BLaER1 treated with 17β-estradiol and CSF1 and Interleukin-3, amounts not matched to agents 10 nM and 100 nM (cell line): Measurements from ENCODE around the gene RANGAP1.

ENCODE experiments used
- H3K27ac ChIP-seq, 11 experiments: shearing (Covaris generic); formaldehyde crosslinking; 2 replicates each; pipeline ENCODE4 v1.8.1; 2022
- H3K27me3 ChIP-seq, 11 experiments: shearing (Covaris generic); formaldehyde crosslinking; 2 replicates each; pipeline ENCODE4 v1.8.1; 2022
- H3K36me3 ChIP-seq, 11 experiments: shearing (Covaris generic); formaldehyde crosslinking; 2 replicates each; pipeline ENCODE4 v1.8.1; 2022
- H3K4me1 ChIP-seq, 10 experiments: shearing (Covaris generic); formaldehyde crosslinking; 2 replicates each; pipeline ENCODE4 v1.8.1; 2022
- H3K4me2 ChIP-seq, 11 experiments: shearing (Covaris generic); formaldehyde crosslinking; 2 replicates each; pipeline ENCODE4 v1.8.1; 2022
- H3K4me3 ChIP-seq, 10 experiments: shearing (Covaris generic); formaldehyde crosslinking; 2 replicates each; pipeline ENCODE4 v1.8.1; 2022
- H3K9ac ChIP-seq, 11 experiments: shearing (Covaris generic); formaldehyde crosslinking; 2 replicates each; pipeline ENCODE4 v1.8.1; 2022
- H3K9me3 ChIP-seq, 11 experiments: shearing (Covaris generic); formaldehyde crosslinking; replicated peaks in 1 of 11; 2 replicates each; pipeline ENCODE4 v1.8.1; 2022
- H4K20me1 ChIP-seq, 11 experiments: shearing (Covaris generic); formaldehyde crosslinking; 2 replicates each; pipeline ENCODE4 v1.8.1; 2022
- Cebpa-rat ChIP-seq, 11 experiments: shearing (Covaris generic); IDR thresholded peaks; 2 replicates each; pipeline ENCODE4 v1.8.1; 2022

The RANGAP1 gene

GRCh38 chr22:41290262-41291221, 4.6 kb upstream of the RANGAP1 start:
- no peak for TF ChIP-seq Cebpa-rat (IDR thresholded peaks at IDR 0.05)
- no peak overlapping the region for H3K4me3 ChIP-seq
- peaks cover 0 to 10% (median 4%) of the 10 kb centered on the region in 11 experiments; a peak in 11 of 22 replicates for H3K9me3 ChIP-seq
- no peak overlapping the region for H3K9ac ChIP-seq
- peaks cover 16 to 25% (median 22%) of the 10 kb centered on the region in 10 experiments for H3K4me1 ChIP-seq
- H3K27ac ChIP-seq = no peak overlapping the region
- H3K27me3 ChIP-seq = no peaks in the 10 kb centered on the region
- H3K36me3 ChIP-seq = no peaks in the 10 kb centered on the region
- peaks cover 0 to 3% (median 0%) of the 10 kb centered on the region in 11 experiments; a peak in 3 of 22 replicates for H4K20me1 ChIP-seq
- H3K4me2 ChIP-seq = no peak overlapping the region

DNA sequence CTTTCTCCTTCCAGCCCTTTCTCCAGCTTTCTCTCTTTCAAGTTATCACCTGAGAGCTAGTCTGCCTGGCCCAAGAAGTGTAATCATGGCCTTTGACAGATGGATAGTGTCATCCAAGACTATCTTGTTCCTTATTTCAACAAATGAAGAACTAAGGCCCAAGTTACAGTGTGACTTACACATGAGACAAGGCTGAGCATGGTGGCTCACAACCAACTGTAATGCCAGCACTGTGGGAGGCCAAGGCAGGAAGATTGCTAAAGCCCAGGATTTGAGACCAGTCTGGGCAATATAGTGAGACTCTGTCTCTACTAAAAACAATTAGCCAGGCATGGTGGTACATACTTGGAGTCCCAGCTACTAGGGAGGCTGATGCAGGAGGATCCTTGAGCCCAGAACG, 3.7 kb upstream of the RANGAP1 start:
- Histone ChIP-seq H3K27me3 (no peaks in the 10 kb centered on the region), H3K4me3 (no peak overlapping the region), H3K27ac (no peak overlapping the region), H3K4me2 (peak overlapping the region in 1 of 11 experiments; percentile 50; a peak in 1 of 22 replicates), H3K4me1 (peaks cover 22 to 33% (median 28%) of the 10 kb centered on the region in 10 experiments), H4K20me1 (peaks cover 0 to 11% (median 5%) of the 10 kb centered on the region in 11 experiments; a peak in 13 of 22 replicates), H3K9me3 (peaks cover 0 to 10% (median 4%) of the 10 kb centered on the region in 11 experiments; a peak in 11 of 22 replicates), H3K36me3 (peaks cover 1 to 4% (median 3%) of the 10 kb centered on the region in 11 experiments; a peak in 16 of 22 replicates), H3K9ac (no peak overlapping the region)
- TF ChIP-seq Cebpa-rat (IDR thresholded peaks at IDR 0.05) = no peak

DNA sequence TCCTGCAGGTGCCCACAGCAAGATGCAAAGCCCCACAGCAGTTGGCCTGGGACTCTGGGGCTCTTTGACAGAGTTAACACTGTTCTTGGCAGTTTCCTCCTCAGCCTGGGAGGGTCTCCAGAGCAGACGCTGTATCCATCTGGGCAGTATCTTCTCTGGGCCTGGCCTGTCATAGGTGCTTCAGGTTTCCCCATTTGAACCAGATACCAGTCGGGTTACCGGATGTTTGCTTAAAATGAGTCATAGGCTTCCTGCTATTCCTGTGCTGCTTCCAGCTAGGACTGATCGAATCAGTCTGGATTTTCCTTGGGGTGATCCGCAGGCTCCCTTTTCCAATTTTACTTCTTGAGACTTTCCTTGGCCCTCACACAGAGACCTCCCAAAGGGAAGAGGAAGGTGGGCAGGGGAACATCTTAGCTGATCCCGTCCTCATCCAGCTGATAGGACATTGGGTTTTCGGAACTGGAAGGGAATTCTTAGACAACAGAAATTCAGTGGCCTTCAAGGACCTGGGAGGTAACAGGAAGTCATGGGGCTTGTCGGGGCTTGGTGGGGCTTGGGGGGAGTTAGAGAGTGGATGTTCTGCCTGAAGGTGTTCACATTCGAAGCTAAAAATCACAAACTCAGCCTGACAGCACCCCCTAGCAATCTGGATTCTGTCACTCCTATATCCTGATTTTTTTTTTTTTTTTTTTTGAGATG, 2.4 kb upstream of the RANGAP1 start:
- Histone ChIP-seq H3K4me3 (no peak overlapping the region), H3K9me3 (peaks cover 0 to 3% (median 0%) of the 10 kb centered on the region in 11 experiments; a peak in 1 of 22 replicates), H4K20me1 (peaks cover 0 to 24% (median 17%) of the 10 kb centered on the region in 11 experiments; a peak in 17 of 22 replicates), H3K4me2 (peak overlapping the region in 9 of 11 experiments; percentile 67 to 83 (median 72); a peak in 16 of 22 replicates), H3K27me3 (no peaks in the 10 kb centered on the region), H3K9ac (peak overlapping the region in 5 of 11 experiments; percentile 10 to 91 (median 14); a peak in 4 of 22 replicates), H3K36me3 (peaks cover 11 to 16% (median 16%) of the 10 kb centered on the region in 11 experiments; a peak in 20 of 22 replicates), H3K4me1 (peaks cover 29 to 43% (median 37%) of the 10 kb centered on the region in 10 experiments), H3K27ac (peak overlapping the region in 9 of 11 experiments; percentile 43 to 93 (median 89); a peak in 16 of 22 replicates)
- TF ChIP-seq Cebpa-rat (IDR thresholded peaks at IDR 0.05) = no peak

DNA sequence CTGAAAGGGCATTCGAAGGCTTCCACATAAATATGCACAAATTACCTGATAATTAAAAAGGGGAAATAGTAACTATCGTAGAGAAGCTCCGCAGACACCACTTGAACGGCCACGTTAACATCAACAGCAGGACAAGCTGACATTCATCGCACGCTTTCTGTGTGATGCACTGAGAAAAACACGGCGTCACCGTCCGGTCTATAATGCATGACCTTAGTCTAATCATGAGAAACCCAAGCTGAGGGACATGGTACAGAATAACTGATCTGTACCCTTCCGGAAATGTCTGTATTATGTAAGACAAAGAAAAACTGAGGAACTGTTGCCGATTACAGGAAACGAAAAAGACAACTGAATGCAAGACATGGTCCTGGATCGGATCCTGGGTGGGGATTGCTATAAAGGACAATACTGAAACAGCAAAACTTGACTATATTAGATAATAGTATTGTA, 678 bp upstream of the RANGAP1 start:
- peak overlapping the region; percentile 67 to 83 (median 72) for H3K4me2 ChIP-seq
- peak overlapping the region; percentile 73 to 94 (median 88) for H3K9ac ChIP-seq
- H4K20me1 ChIP-seq = peaks cover 0 to 41% (median 30%) of the 10 kb centered on the region in 11 experiments; a peak in 18 of 22 replicates
- H3K27ac ChIP-seq = peak overlapping the region; percentile 73 to 93 (median 89); a peak in 21 of 22 replicates
- H3K4me3 ChIP-seq = peak overlapping the region; percentile 88 to 99 (median 94)
- H3K4me1 ChIP-seq = peaks cover 29 to 46% (median 38%) of the 10 kb centered on the region in 10 experiments
- no peaks in the 10 kb centered on the region for H3K9me3 ChIP-seq
- peaks cover 22 to 34% (median 33%) of the 10 kb centered on the region in 11 experiments for H3K36me3 ChIP-seq
- TF ChIP-seq Cebpa-rat (IDR thresholded peaks at IDR 0.05) = peak in 1 of 11 experiments; percentile 17; a peak in 3 of 22 replicates
- H3K27me3 ChIP-seq = no peaks in the 10 kb centered on the region

DNA sequence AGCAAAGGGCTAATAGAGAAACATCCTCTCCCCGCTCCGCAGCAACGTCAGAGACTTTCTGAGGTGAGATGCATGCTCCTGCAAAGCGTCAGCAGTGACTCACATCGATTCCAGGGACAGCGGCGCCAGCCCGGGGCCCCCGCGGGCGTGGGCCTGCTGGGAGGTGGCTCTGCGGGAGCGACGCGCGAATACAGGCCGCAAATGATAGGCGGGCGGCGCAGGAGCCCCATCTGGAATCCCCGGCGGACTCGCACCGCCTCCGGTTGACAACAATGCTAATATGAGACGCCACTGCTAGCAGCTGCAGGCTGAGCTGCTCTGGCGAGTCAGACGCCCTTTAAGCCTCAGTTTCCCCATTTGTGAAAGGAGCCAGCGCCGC, 557 bp downstream of the RANGAP1 start:
- Histone ChIP-seq H3K36me3 (peaks cover 34 to 46% (median 45%) of the 10 kb centered on the region in 11 experiments), H3K4me3 (peak overlapping the region; percentile 88 to 99 (median 94)), H3K4me1 (peaks cover 29 to 46% (median 40%) of the 10 kb centered on the region in 10 experiments), H3K9ac (peak overlapping the region; percentile 84 to 94 (median 91)), H4K20me1 (peaks cover 0 to 54% (median 42%) of the 10 kb centered on the region in 11 experiments; a peak in 18 of 22 replicates), H3K4me2 (peak overlapping the region; percentile 82 to 98 (median 87)), H3K27ac (peak overlapping the region; percentile 36 to 93 (median 89)), H3K27me3 (no peaks in the 10 kb centered on the region), H3K9me3 (no peaks in the 10 kb centered on the region)
- no peak for TF ChIP-seq Cebpa-rat (IDR thresholded peaks at IDR 0.05)

DNA sequence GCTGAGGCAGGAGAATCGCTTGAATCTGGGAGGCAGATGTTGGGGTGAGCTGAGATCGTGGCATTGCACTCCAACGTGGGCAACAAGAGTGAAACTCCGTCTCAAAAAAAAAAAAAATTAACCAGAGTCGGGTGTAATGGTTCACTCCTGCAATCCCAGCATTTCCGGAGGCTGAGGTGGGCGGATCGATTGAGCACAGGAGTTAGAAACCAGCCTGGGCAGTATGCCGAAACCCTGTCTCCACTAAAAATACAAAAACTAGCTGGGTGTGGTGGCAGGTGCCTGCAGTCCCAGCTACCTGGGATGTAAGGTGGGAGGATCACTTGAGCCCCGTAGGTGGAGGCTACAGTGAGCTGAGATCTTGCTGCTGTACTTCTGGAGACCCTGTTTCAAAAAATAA, 1.5 kb downstream of the RANGAP1 start:
- Histone ChIP-seq H3K4me2 (peak overlapping the region; percentile 82 to 98 (median 87)), H3K9me3 (no peaks in the 10 kb centered on the region), H3K27ac (peak overlapping the region in 1 of 11 experiments; percentile 93; a peak in 1 of 22 replicates), H3K36me3 (peaks cover 44 to 56% (median 55%) of the 10 kb centered on the region in 11 experiments), H3K4me1 (peaks cover 29 to 46% (median 37%) of the 10 kb centered on the region in 10 experiments), H3K4me3 (peak overlapping the region in 9 of 10 experiments; percentile 88 to 99 (median 93); a peak in 16 of 20 replicates), H4K20me1 (peaks cover 0 to 63% (median 52%) of the 10 kb centered on the region in 11 experiments; a peak in 18 of 22 replicates), H3K27me3 (no peaks in the 10 kb centered on the region), H3K9ac (peak overlapping the region; percentile 84 to 94 (median 91))
- no peak for TF ChIP-seq Cebpa-rat (IDR thresholded peaks at IDR 0.05)

DNA sequence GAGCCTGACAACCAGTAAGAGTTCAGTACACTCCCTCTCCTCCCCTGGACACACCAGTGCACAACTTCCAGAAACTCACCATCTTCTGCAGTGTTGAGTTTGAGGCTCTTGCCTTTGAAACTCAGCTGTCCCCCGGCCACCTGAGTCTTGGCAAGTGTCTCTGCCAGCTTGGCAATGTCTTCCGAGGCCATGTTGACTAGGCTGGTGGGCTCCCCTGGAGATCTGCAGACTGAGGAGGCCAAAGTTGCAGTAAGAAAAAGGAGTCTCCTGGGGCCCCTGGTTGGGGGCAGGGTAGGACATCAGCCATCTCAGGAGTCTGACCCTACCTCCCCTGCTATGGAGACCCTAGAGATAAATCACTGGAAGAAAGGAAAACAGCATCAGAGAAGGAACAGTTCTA, 5.1 kb downstream of the RANGAP1 start:
- Histone ChIP-seq H3K9ac (peak overlapping the region in 1 of 11 experiments; percentile 18; a peak in 1 of 22 replicates), H3K4me3 (no peak overlapping the region), H3K27me3 (no peaks in the 10 kb centered on the region), H3K4me2 (no peak overlapping the region), H3K27ac (no peak overlapping the region), H3K9me3 (no peaks in the 10 kb centered on the region), H3K36me3 (peaks cover 72 to 92% (median 89%) of the 10 kb centered on the region in 11 experiments), H4K20me1 (peaks cover 0 to 95% (median 69%) of the 10 kb centered on the region in 11 experiments; a peak in 19 of 22 replicates), H3K4me1 (peaks cover 11 to 27% (median 20%) of the 10 kb centered on the region in 10 experiments)
- TF ChIP-seq Cebpa-rat (IDR thresholded peaks at IDR 0.05) = no peak

DNA sequence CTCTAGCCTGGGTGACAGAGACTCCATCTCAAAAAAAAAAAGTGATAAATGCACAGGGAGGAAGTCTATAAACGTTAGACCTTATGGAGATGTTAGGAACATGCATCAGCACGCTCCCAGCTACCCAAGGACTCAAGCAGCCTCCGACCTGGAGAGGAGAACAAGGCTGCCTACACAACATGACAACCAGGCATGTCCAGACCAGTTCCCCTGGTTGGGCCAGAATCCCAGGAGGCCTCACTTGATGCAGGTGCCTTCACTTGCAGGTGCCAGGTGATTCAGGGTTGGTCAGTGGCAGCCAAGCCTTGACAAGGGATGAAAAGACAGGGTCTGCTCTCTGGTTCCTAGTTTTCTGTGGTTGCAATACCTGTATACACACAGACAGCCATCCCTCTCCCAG, 5.9 kb downstream of the RANGAP1 start:
- no peak overlapping the region for H3K4me3 ChIP-seq
- peaks cover 0 to 97% (median 72%) of the 10 kb centered on the region in 11 experiments; a peak in 19 of 22 replicates for H4K20me1 ChIP-seq
- TF ChIP-seq Cebpa-rat (IDR thresholded peaks at IDR 0.05) = no peak
- H3K27ac ChIP-seq = no peak overlapping the region
- no peak overlapping the region for H3K9ac ChIP-seq
- no peak overlapping the region for H3K4me2 ChIP-seq
- H3K27me3 ChIP-seq = no peaks in the 10 kb centered on the region
- H3K9me3 ChIP-seq = no peaks in the 10 kb centered on the region
- H3K36me3 ChIP-seq = peaks cover 80 to 99% (median 97%) of the 10 kb centered on the region in 11 experiments
- H3K4me1 ChIP-seq = peaks cover 10 to 25% (median 18%) of the 10 kb centered on the region in 10 experiments
